Fibroblast of gingiva (primary cell): ENCODE results near the gene PDSS2.
"Not testable (repeated sequence)": the region's sequence is repeated elsewhere in the genome, so short reads cannot be mapped to it uniquely, and the experiment has no call there.

ENCODE experiments used
- DNase-seq: peaks from one replicate; pipeline ENCODE4 v3.0.0-alpha.2; 2011; ENCODE audit warnings: low read depth

The PDSS2 gene

GRCh38 chr6:107475360-107475759 lies 16.0 kb upstream of the PDSS2 start:
- DNase-seq: not testable (repeated sequence)

GRCh38 chr6:107473660-107474059 lies 14.3 kb upstream of the PDSS2 start:
- no peak for DNase-seq

GRCh38 chr6:107470364-107470763 lies 11.0 kb upstream of the PDSS2 start:
- DNase-seq: no peak

GRCh38 chr6:107466062-107466461 lies 6.7 kb upstream of the PDSS2 start:
- DNase-seq: no peak

GRCh38 chr6:107460083-107460631 lies 793 bp upstream of the PDSS2 start:
- DNase-seq: no peak

DNA sequence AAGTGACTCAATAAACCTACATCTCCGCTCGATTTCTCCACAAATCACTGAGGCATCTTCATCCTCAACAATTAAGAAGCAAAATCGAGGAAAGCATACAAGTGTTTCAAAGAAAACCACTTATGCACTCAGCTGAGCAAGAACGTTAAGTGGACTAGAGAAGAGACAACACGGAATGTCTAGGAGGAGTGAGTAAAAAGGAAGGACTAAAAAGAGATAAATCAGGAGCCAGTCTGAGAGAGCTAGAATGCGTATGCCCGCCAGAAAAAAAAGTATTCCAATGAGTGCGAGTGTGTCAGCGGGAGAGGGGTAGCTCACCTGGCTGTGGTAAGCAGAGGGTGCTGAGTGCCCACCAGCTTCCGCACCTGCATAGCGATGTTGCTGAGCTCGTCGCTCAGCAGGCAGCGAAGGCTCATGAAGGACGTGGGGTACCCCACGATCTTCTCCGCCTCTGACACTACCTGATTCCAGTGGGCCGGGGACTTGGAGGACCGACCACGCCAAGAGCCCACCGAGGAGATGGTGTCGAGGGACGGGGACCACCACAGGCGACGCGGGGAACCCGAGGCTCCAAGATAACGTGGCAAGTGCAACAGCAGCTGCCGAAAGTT lies 587 bp downstream of the PDSS2 start:
- peak; percentile 3 for DNase-seq

GRCh38 chr6:107448776-107449175 lies 10.6 kb downstream of the PDSS2 start:
- DNase-seq: no peak

DNA sequence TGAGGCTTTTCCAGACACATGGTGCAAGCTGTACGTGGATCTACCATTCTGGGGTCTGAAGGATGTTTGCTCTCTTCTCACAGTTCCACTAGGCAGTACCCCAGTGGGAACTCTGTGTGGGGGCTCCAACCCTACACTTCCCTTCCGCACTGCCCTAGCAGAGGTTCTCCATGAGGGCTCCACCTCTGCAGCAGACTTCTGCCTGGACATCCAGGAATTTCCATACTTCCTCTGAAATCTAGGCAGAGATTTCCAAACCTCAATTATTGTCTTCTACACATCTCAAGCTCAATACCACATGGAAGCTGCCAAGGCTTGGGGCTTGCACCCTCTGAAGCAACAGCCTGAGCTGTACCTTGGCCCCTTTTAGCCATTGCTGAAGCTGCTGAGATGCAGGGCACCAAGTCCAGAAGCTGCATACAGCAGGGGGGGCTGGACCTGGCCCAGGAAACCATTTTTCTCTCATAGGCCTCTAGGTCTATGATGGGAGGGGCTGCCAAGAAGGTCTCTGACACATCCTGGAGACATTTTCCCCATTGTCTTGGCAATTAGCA lies 11.6 kb downstream of the PDSS2 start:
- DNase-seq: no peak

GRCh38 chr6:107444277-107444676 lies 15.1 kb downstream of the PDSS2 start:
- DNase-seq: no peak

DNA sequence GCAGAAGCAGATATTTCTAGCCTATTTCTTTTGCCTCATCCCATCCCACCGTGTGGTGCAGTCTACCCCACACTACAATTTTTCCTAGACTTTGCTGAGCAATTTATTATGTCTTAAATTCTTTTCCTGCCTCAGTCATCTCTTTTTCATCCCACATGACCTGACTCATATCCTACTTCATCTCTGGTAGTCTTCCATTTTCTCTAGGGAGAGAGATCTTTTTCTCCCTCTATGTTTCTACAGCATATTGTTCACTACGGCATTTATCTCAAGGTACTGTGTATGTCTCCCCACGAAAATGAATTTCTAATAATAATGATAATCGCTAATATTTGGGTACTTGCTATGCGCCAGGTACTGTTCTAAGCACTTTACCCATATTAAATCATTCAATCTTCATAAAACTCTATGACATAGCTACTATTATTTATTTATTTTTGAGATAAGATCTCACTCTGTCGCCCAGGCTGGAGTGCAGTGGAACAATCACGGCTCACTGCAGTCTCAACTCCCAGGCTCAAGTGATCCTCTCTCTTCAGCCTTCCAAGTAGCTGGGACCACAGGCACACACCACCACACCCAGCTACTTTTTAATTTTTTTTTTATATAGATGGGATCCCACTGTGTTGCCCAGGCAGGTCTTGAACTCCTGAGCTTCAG lies 15.6 kb downstream of the PDSS2 start:
- DNase-seq: no peak

DNA sequence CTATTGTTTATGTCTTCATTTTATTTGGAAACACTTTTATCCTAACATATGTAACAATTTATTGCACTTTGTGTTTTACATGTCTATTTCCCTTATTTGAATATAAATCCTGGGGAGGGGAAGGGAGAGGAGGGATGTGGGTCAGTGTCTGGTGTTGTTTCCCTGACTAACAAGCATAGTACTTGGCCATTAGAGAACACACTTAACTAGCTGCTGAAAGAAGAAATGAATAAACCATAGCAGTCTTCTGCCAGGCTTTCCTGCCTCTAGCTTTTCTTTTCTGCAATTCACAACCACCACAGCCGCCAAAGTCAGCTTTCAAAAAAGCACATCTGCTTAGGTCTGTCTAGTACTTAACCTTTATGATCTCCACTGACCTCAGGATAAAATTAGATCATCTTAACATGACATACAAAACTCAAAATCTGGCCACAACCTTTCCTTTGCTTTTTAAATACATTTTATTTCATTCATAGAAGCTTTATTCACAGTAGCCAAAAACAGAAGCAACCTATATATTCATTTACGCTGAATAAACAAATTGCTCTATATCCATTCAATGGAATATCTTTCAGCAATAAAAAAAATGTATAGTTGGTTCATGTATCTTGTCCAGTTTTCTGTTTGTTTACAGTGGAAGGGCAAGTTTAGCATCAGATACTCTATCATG lies 16.3 kb downstream of the PDSS2 start:
- no peak for DNase-seq

- no peak for DNase-seq
Measured at GRCh38 chr6:107441682-107442081, 17.7 kb downstream of the PDSS2 start.

- DNase-seq: no peak
Measured at GRCh38 chr6:107440936-107441335, 18.4 kb downstream of the PDSS2 start.

- no peak for DNase-seq
Measured at GRCh38 chr6:107439406-107439805, 20.0 kb downstream of the PDSS2 start.

DNA sequence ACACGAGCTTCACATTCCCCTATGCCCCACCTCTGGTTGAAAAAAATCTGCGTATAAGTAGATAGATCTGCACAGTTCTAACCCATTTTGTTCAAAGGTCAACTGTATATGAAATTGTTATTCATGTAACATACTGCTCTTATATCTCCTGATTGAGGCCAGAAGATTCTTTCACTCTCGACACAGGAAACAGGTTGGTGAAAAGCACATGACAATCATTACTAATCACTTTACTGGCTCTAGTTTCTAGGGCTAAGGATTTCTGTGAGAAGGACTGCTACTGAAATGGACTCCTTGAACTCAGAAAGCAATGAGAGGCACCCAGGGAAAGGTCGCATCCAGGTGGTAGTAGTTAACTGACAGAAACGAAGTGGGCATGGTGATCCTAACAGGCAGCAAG lies 21.7 kb downstream of the PDSS2 start:
- DNase-seq: no peak

GRCh38 chr6:107436881-107437280 lies 22.5 kb downstream of the PDSS2 start:
- no peak for DNase-seq

- DNase-seq: peak; percentile 29
Measured at GRCh38 chr6:107435798-107436197, 23.6 kb downstream of the PDSS2 start.

GRCh38 chr6:107434812-107435211 lies 24.6 kb downstream of the PDSS2 start:
- no peak for DNase-seq

DNA sequence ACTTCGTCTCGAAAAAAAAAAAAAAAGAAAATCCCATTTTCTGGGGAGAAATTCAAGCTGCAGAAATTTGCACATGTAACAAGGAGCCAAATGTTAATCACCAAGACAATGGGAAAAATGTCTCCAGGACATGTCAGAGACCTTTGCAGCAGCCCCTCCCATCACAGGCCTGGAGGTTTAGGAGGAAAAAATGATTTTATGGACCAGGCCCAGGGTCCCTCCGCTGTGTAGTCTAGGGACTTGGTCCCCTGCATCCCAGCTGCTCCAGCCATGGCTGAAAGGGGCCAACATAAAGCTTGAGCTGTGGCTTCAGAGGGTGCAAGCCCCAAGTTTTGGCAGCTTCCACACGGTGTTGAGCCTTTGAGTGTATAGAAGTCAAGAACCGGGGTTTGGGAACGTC lies 33.4 kb downstream of the PDSS2 start:
- not testable (repeated sequence) for DNase-seq

DNA sequence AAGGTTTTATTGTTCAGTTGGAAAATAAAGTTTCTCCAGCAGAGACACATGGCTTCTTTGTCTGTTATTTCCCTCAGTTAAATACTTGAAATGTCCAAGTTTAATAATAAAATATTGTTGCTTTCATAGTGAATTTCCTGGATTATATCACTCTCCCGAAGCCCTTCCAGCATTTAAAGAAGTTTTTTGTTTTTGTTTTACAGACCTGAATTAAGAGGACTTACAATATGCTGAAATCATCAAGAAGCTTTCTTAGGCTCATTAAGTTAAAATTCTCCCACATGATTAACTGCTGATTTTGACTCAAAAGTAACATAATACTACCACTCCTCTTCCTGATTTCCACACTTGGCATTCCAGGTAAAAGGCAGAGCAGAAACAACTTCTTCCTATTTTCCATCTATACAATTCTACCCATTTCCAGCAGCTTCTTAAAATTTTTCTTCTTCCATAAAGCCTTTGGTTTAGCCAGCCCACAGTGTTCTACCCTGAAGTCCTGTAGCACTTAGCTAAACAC lies 35.8 kb downstream of the PDSS2 start:
- DNase-seq: no peak

DNA sequence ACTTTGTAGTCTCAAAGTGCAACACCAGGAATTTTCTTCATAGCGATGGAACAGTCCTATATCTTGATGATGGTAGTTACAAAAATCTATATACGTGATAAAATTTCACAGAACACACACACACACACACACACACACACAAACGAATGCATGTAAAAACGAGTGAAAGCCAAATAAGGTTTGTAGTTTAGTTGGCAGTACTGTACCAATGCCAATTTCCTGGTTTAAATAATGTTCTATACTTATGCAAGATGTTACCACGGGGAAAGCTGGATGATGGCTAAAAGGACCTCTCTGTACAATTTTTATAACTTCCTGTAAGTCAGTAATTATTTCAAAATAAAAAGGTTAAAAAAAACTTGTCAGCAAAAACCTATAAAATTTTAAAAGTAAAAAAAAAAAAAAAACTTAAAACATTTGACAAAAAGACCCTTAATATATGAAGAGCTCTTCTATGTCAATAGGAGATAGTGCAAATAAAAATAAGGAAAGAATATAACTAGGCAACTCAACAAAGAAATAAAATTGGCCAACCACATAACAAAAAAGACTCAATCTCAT lies 37.6 kb downstream of the PDSS2 start:
- no peak for DNase-seq

DNA sequence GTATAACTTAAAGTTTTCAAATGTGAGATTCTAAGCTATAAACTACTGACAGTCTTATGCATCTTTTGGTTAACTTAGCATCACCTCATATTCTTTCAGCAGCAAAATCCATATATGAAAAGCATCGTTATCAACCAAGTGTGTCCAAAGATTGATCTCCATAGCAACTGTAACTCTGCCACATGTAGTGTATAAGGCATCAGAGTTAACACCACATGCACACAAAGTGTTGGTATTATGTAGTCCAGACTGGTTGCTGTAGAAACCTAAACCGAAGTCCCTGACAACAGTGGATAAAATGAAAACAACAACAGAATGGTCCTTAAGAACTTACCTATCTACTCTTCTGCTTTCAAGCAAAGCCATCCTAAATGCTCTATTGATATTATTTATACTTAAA lies 39.6 kb downstream of the PDSS2 start:
- no peak for DNase-seq
